ENCODE measurements around the gene UGT1A6. TPM values are rescaled to one million over a fixed set of nuclear protein-coding genes. Genes with fewer than 3 reads are reported as not detected.

The UGT1A6 gene
- total RNA-seq, 1 experiment from 2014 or later = 549 TPM

- Histone ChIP-seq H3K9me2 (ENCODE audit: insufficient read depth) (no peaks in the 10 kb centered on the region), H3K4me3 (no peak overlapping the region), H3K27ac (no peak overlapping the region), H3K36me3 (ENCODE audit: low read depth) (no peaks in the 10 kb centered on the region), H3K9me3 (ENCODE audit: insufficient read depth, low read depth) (no peaks in the 10 kb centered on the region), H2AFZ (no peak overlapping the region), H4K20me1 (ENCODE audit: insufficient read depth) (no peaks in the 10 kb centered on the region), H3K4me1 (replicated peaks; ENCODE audit: insufficient read depth) (peaks cover 7% of the 10 kb centered on the region), H3K79me2 (ENCODE audit: low read depth) (no peaks in the 10 kb centered on the region), H3K27me3 (ENCODE audit: insufficient read depth, low read depth) (no peaks in the 10 kb centered on the region; the same call in 1 of the 2 replicates), H3F3A (ENCODE audit: insufficient read depth, low read depth) (no peaks in the 10 kb centered on the region), H3K4me2 (no peak overlapping the region)
- ChIA-PET CTCF (no interaction called here), POLR2A (ENCODE audit: unreplicated experiment) (interaction anchor here (0.5 kb wide), 1 partner anchor 54 kb away, joined by 5 read pairs; no protein-coding TSS in a partner anchor)
- no peak for DNase-seq
- no peak for TF ChIP-seq CTCF (conservative IDR thresholded peaks at IDR 0.05)
- no TSS peak for BruUV-seq (replicated peaks)
- intact Hi-C loops (cut with micrococcal nuclease; ENCODE audit: unreplicated experiment) = no loop called here
Observed at GRCh38 chr2:233803994-233804393, 111.3 kb downstream of the UGT1A6 start.

GRCh38 chr2:233807215-233807865 lies 114.7 kb downstream of the UGT1A6 start:
- no peaks in the 10 kb centered on the region for H3K4me1 ChIP-seq (replicated peaks; ENCODE audit: insufficient read depth)
- DNase-seq = no peak
- no peak overlapping the region for H3K4me2 ChIP-seq
- H3F3A ChIP-seq (ENCODE audit: insufficient read depth, low read depth) = no peaks in the 10 kb centered on the region
- no peaks in the 10 kb centered on the region for H3K36me3 ChIP-seq (ENCODE audit: low read depth)
- H4K20me1 ChIP-seq (ENCODE audit: insufficient read depth) = no peaks in the 10 kb centered on the region
- TF ChIP-seq EZH2 (IDR thresholded peaks at IDR 0.05; ENCODE audit: low read depth) (no peak), CTCF (conservative IDR thresholded peaks at IDR 0.05) (peak; percentile 43; the same call in 1 of the 2 replicates)
- BruUV-seq (replicated peaks) = no TSS peak
- intact Hi-C loops (cut with micrococcal nuclease; ENCODE audit: unreplicated experiment) = no loop called here
- no peak overlapping the region for H3K4me3 ChIP-seq
- H3K27ac ChIP-seq = no peak overlapping the region
- POLR2A ChIA-PET (ENCODE audit: unreplicated experiment) = no interaction called here
- H3K27me3 ChIP-seq (ENCODE audit: insufficient read depth, low read depth) = no peaks in the 10 kb centered on the region; the same call in 1 of the 2 replicates
- CTCF ChIA-PET = interaction anchor here (0.6 kb wide), 1 partner anchor 38 kb away, joined by 3 read pairs; no protein-coding TSS in a partner anchor
- no peak overlapping the region for H2AFZ ChIP-seq
- H3K79me2 ChIP-seq (ENCODE audit: low read depth) = no peaks in the 10 kb centered on the region
- no peaks in the 10 kb centered on the region for H3K9me3 ChIP-seq (ENCODE audit: insufficient read depth, low read depth)
- no peaks in the 10 kb centered on the region for H3K9me2 ChIP-seq (ENCODE audit: insufficient read depth)

GRCh38 chr2:233807966-233808935 lies 115.6 kb downstream of the UGT1A6 start:
- no peak for DNase-seq
- no peaks in the 10 kb centered on the region for H3K9me2 ChIP-seq (ENCODE audit: insufficient read depth)
- intact Hi-C loops (cut with micrococcal nuclease; ENCODE audit: unreplicated experiment) = no loop called here
- no peaks in the 10 kb centered on the region for H3K4me1 ChIP-seq (replicated peaks; ENCODE audit: insufficient read depth)
- no peak overlapping the region for H2AFZ ChIP-seq
- no peaks in the 10 kb centered on the region for H3K79me2 ChIP-seq (ENCODE audit: low read depth)
- no peaks in the 10 kb centered on the region for H3K36me3 ChIP-seq (ENCODE audit: low read depth)
- no peaks in the 10 kb centered on the region for H3F3A ChIP-seq (ENCODE audit: insufficient read depth, low read depth)
- H3K9me3 ChIP-seq (ENCODE audit: insufficient read depth, low read depth) = no peaks in the 10 kb centered on the region
- POLR2A ChIA-PET (ENCODE audit: unreplicated experiment) = interaction anchor here (0.5 kb wide), 1 partner anchor 885 kb away, joined by 6 read pairs; no protein-coding TSS in a partner anchor
- H3K4me3 ChIP-seq = no peak overlapping the region
- TF ChIP-seq CTCF (conservative IDR thresholded peaks at IDR 0.05) = no peak
- no peak for TF ChIP-seq EZH2 (IDR thresholded peaks at IDR 0.05; ENCODE audit: low read depth)
- no peaks in the 10 kb centered on the region for H4K20me1 ChIP-seq (ENCODE audit: insufficient read depth)
- BruUV-seq (replicated peaks) = no TSS peak
- H3K27me3 ChIP-seq (ENCODE audit: insufficient read depth, low read depth) = no peaks in the 10 kb centered on the region; the same call in 1 of the 2 replicates
- no peak overlapping the region for H3K27ac ChIP-seq
- CTCF ChIA-PET = interaction anchor here (0.6 kb wide), 1 partner anchor 37 kb away, joined by 3 read pairs; no protein-coding TSS in a partner anchor
- no peak overlapping the region for H3K4me2 ChIP-seq
